IPS-18a (cell line): ENCODE data around the gene OR2T29.
"Not testable (repeated sequence)": the region's sequence is repeated elsewhere in the genome, so short reads cannot be mapped to it uniquely, and the experiment has no call there.

ENCODE experiments used
- H3K27ac ChIP-seq: one replicate; pipeline ENCODE4 v1.5.1; 2013; ENCODE audit warnings: low read length
- H3K27me3 ChIP-seq: one replicate; pipeline ENCODE4 v1.6.1; 2013; ENCODE audit warnings: mild to moderate bottlenecking, low read length; ENCODE audit not compliant: control insufficient read depth, insufficient read depth
- H3K36me3 ChIP-seq: one replicate; pipeline ENCODE4 v1.6.1; 2013; ENCODE audit warnings: low read depth, low read length; ENCODE audit not compliant: control insufficient read depth
- H3K4me1 ChIP-seq: one replicate; pipeline ENCODE4 v1.6.1; 2013; ENCODE audit warnings: low read depth, low read length; ENCODE audit not compliant: control insufficient read depth
- H3K4me3 ChIP-seq: one replicate; pipeline ENCODE4 v1.5.1; 2013; ENCODE audit warnings: low read length
- H3K9ac ChIP-seq: one replicate; pipeline ENCODE4 v1.6.1; 2013; ENCODE audit warnings: mild to moderate bottlenecking, low read length, moderate library complexity
- H3K9me3 ChIP-seq: one replicate; pipeline ENCODE4 v1.6.1; 2013; ENCODE audit warnings: low read depth, low read length; ENCODE audit not compliant: control insufficient read depth

OR2T29 gene

DNA sequence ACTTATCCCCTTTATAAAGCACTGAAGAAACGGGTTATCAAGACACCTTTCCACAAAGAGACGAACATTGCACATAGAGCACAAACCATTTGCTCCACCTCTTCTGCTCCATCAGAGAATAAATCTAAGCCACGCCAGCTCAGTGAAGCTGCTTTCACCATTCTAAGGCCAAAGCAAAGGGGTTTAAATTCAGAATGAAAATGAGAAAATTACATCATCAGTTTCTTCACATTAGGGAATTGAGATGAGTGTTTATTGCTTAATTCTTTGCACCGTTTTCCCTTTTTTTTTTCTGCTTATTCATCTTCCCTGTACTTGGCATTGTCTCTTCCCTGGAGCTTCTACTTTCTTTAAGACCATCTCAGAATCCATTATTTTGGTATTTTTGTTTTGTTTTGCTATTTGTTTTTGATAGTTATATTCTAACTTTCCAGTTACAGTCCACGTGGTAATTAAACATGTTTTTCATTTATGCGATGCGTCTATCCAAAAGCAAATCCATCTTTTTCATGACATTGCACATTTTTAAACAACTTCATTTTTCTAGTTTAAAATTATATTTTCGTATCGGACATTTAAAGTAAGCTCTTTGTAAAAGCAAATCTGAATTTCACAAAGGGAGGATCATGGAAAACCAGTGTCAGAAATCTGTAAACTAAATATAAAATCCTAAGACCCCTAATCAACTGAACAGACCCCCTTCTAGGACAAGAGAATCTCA, 13.8 kb upstream of the OR2T29 start:
- H3K36me3 ChIP-seq, result no peaks in the 10 kb centered on the region
- H3K27me3 ChIP-seq, result no peaks in the 10 kb centered on the region
- H3K4me1 ChIP-seq, result no peaks in the 10 kb centered on the region
- peaks cover 28% of the 10 kb centered on the region for H3K9me3 ChIP-seq
- no peak overlapping the region for H3K27ac ChIP-seq
- H3K4me3 ChIP-seq, result no peak overlapping the region
- H3K9ac ChIP-seq, result no peak overlapping the region

GRCh38 chr1:248574657-248575056, 12.1 kb upstream of the OR2T29 start, which contains the start of gene OR2T34:
TSS of gene OR2T34 (minus strand) at chr1:248574757. CDS start at chr1:248574757, 0 bp downstream.
- peaks cover 27% of the 10 kb centered on the region for H3K9me3 ChIP-seq
- not testable (repeated sequence) for H3K27ac ChIP-seq, H3K9ac ChIP-seq, H3K4me3 ChIP-seq, H3K27me3 ChIP-seq, H3K36me3 ChIP-seq, H3K4me1 ChIP-seq

DNA sequence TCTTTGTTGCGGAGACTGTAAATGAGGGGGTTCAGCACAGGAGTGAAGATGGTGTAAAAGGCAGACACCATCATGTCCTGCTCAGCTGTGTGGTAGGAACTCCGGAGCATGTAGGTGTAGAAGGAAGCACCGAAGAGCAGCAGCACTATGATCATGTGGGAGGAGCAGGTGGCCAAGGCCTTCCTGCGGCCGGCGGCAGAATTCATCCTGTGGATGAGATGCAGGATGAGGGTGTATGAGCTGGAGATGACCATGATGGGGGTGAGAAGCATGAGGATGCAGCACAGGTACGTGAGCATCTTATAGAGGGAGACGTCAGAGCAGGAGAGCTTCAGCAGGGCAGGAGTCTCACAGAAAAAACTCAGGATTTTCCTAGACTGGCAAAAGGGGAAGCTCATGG, 11.3 kb upstream of the OR2T29 start:
- not testable (repeated sequence) for H3K27me3 ChIP-seq, H3K9ac ChIP-seq, H3K4me3 ChIP-seq, H3K4me1 ChIP-seq, H3K27ac ChIP-seq, H3K36me3 ChIP-seq
- peaks cover 25% of the 10 kb centered on the region for H3K9me3 ChIP-seq

- not testable (repeated sequence) for H3K9ac ChIP-seq, H3K27me3 ChIP-seq, H3K4me1 ChIP-seq, H3K36me3 ChIP-seq, H3K4me3 ChIP-seq, H3K27ac ChIP-seq
- H3K9me3 ChIP-seq, result peaks cover 16% of the 10 kb centered on the region
These were observed 9.5 kb upstream of the OR2T29 start for GRCh38 chr1:248572049-248572448.

DNA sequence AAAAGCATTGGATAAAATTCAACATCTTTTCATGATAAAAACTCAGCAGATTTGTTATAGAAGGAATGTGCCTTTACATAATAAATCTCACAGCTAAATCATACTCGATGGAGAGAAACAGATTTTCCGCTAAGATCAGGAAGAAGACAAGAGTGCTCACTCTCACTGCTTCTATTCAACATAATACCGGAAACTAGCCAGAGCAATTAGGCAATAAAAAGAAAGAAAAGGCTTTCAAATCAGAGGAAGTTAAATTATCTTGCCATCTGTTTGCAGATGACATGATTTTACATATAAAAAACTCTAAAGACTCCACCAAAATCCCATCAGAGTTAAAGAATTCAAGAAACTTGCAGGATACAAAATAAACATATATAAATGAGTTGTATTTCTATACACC, 8.2 kb upstream of the OR2T29 start:
- H3K36me3 ChIP-seq, H3K27me3 ChIP-seq: not testable (repeated sequence)

GRCh38 chr1:248569049-248569448, 6.5 kb upstream of the OR2T29 start:
- not testable (repeated sequence) for H3K4me1 ChIP-seq

More for the DNA sequence above, 8.2 kb upstream of the OR2T29 start:
- H3K4me3 ChIP-seq, H3K27ac ChIP-seq, H3K9me3 ChIP-seq, H3K9ac ChIP-seq, H3K4me1 ChIP-seq: not testable (repeated sequence)

DNA sequence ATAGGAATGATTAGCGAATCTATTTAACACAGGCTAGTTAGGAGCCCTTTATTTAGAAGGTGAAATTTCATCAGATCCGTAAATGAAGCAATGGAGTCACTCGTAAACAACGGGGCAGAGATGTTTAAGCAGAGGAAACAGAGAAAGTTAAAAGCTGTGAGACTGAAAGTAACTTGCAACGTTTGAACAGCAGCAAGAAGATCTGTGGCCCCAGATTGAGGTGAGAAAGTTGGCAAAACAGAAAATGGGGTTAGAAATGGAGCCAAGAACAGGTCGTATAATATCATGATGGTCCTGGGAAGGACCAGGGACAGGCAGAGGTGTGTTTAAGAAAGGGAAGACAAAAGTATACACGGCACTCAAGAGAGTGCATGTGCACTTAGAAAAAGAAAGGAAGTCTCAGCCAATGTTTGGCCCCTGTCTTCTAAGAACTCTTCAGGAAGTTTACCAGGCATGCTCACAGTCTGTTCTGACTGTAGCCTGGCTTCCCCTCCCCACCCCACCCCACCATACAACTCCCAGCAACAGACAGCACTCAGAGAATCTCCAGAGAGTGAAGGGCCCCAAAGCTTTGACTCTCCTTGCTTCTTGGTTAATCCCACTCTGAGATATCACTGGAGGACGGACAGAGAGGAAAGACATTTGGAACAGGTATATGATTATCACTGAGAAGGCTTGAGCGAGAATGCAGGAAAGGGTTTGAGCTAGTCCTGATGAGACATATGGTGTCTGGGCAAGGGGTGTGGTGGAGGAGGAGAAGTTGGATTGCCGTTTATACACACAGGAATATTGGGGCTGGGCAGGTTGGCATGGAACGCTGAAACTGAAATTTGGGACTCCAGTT, 3.2 kb upstream of the OR2T29 start:
- not testable (repeated sequence) for H3K27ac ChIP-seq, H3K9me3 ChIP-seq, H3K4me3 ChIP-seq

More at GRCh38 chr1:248569049-248569448, 6.5 kb upstream of the OR2T29 start:
- not testable (repeated sequence) for H3K9me3 ChIP-seq, H3K36me3 ChIP-seq, H3K4me3 ChIP-seq, H3K27me3 ChIP-seq, H3K27ac ChIP-seq, H3K9ac ChIP-seq

DNA sequence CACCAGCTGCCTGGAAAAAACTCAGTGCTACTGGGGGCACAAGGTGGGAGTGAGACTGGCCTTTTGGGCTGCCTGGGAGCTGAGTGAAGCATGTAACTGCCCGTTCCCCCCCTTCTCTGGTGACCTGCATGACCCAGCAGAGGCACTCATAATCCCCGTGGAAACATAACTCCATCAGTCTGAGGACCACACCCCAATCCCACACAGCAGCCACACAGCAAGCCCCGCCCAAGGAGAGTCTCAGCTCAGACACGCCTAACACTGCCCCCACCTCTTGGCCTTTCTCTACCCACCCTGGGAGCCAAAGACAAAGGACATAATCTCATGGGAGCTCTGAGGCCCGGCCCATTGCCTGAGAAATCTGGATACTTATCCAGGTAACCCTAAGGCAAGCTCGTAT, 11.5 kb downstream of the OR2T29 start:
- not testable (repeated sequence) for H3K4me1 ChIP-seq, H3K9me3 ChIP-seq, H3K27me3 ChIP-seq, H3K27ac ChIP-seq, H3K9ac ChIP-seq, H3K36me3 ChIP-seq, H3K4me3 ChIP-seq

More for the DNA sequence above, 3.2 kb upstream of the OR2T29 start:
- not testable (repeated sequence) for H3K36me3 ChIP-seq, H3K4me1 ChIP-seq, H3K9ac ChIP-seq, H3K27me3 ChIP-seq

- H3K9ac ChIP-seq, H3K27ac ChIP-seq, H3K4me3 ChIP-seq, H3K9me3 ChIP-seq, H3K27me3 ChIP-seq, H3K4me1 ChIP-seq, H3K36me3 ChIP-seq: not testable (repeated sequence)
These were observed 15.2 kb downstream of the OR2T29 start for GRCh38 chr1:248547383-248547782.

GRCh38 chr1:248537449-248537848, 25.1 kb downstream of the OR2T29 start:
- H3K9me3 ChIP-seq, H3K27ac ChIP-seq, H3K36me3 ChIP-seq, H3K9ac ChIP-seq, H3K4me1 ChIP-seq, H3K27me3 ChIP-seq, H3K4me3 ChIP-seq: not testable (repeated sequence)

DNA sequence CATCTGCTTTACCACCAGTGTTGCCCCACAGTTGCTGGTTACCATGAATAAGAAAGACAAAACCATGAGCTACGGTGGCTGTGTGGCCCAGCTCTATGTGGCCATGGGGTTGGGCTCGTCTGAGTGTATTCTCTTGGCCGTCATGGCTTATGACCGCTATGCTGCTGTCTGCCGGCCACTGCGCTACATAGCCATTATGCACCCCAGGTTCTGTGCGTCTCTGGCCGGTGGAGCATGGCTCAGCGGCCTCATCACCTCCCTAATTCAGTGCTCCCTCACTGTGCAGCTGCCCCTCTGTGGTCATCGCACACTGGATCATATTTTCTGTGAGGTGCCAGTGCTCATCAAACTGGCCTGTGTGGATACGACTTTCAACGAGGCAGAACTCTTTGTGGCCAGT, 40.7 kb downstream of the OR2T29 start:
- Histone ChIP-seq H3K36me3 (no peaks in the 10 kb centered on the region), H3K9ac (no peak overlapping the region), H3K27ac (no peak overlapping the region), H3K9me3 (peaks cover 51% of the 10 kb centered on the region), H3K4me1 (no peaks in the 10 kb centered on the region), H3K27me3 (no peaks in the 10 kb centered on the region), H3K4me3 (no peak overlapping the region)

GRCh38 chr1:248510217-248510616, 52.4 kb downstream of the OR2T29 start:
- H3K9ac ChIP-seq, H3K4me1 ChIP-seq, H3K27me3 ChIP-seq, H3K36me3 ChIP-seq, H3K9me3 ChIP-seq, H3K4me3 ChIP-seq, H3K27ac ChIP-seq: not testable (repeated sequence)
